Panc1 (cell line): ENCODE data around the gene PHF19. TPM values are rescaled to one million over a fixed set of nuclear protein-coding genes. Genes with fewer than 3 reads are reported as not detected.

Source experiments
- ATAC-seq: fragments of 200-7000 bp; cut with Tn5 transposase; 2 replicates; pipeline ENCODE4 v1.9.1; 2020; ENCODE audit warnings: mild to moderate bottlenecking, moderate library complexity
- BruUV-seq: library from RNA; stranded (reverse); fragments of 400-500 nt; replicated peaks from 2 replicates; lab custom pipeline; 2021; lab: Mats Ljungman, UMichigan
- CTCF ChIA-PET: fragments of 300-600 bp; sonication (Branson Sonifier 250); formaldehyde crosslinking; loops from one replicate; lab custom pipeline; 2022; ENCODE audit warnings: antibody characterized with exemption; lab: Charles Lee
- POLR2A ChIA-PET: fragments of 300-600 bp; sonication (Branson Sonifier 250); formaldehyde crosslinking; loops from one replicate; lab custom pipeline; 2022; ENCODE audit warnings: antibody characterized with exemption; lab: Charles Lee
- DNase-seq: peaks from one replicate; pipeline ENCODE4 v3.0.0-alpha.2; 2010; ENCODE audit warnings: low read depth, low spot score
- H3K27ac ChIP-seq: 2 replicates; pipeline ENCODE4 v1.5.1; 2011; ENCODE audit warnings: mild to moderate bottlenecking, low read length, inconsistent platforms
- H3K27me3 ChIP-seq: fragments of 200-500 bp; sonication (Bioruptor generic); 2 replicates; pipeline ENCODE4 v1.6.0; 2014; ENCODE audit warnings: low read length, inconsistent platforms; ENCODE audit not compliant: control insufficient read depth, insufficient read depth
- H3K36me3 ChIP-seq: fragments of 200-500 bp; sonication (Bioruptor generic); 2 replicates; pipeline ENCODE4 v1.5.1; 2014; ENCODE audit warnings: inconsistent platforms, mild to moderate bottlenecking, low read length, moderate library complexity; ENCODE audit not compliant: control insufficient read depth, insufficient read depth
- H3K4me1 ChIP-seq: 2 replicates; pipeline ENCODE4 v1.5.1; 2011; ENCODE audit warnings: inconsistent platforms, mild to moderate bottlenecking, low read length, moderate library complexity; ENCODE audit not compliant: control insufficient read depth, insufficient read depth
- H3K4me3 ChIP-seq, 2 experiments: 2 replicates each; pipeline ENCODE4 v1.5.1; 2011 to 2012; ENCODE audit warnings: low read depth in 2 of 2, low read length in 2 of 2, mild to moderate bottlenecking in 2 of 2, inconsistent platforms in 1 of 2, moderate library complexity in 1 of 2
- H3K9me3 ChIP-seq: fragments of 200-500 bp; sonication (Bioruptor generic); 2 replicates; pipeline ENCODE4 v1.5.1; 2014; ENCODE audit warnings: low read depth, mild to moderate bottlenecking, inconsistent platforms, low read length, moderate library complexity; ENCODE audit not compliant: control insufficient read depth, insufficient read depth
- CTCF ChIP-seq: fragments of 450-650 bp; IDR thresholded peaks from 2 replicates; pipeline ENCODE4 v1.5.1; 2017; ENCODE audit warnings: mild to moderate bottlenecking
- POLR2AphosphoS5 ChIP-seq: IDR thresholded peaks from 2 replicates; pipeline ENCODE4 v1.6.1; 2012; ENCODE audit warnings: mild to moderate bottlenecking, low read depth, low read length, moderate library complexity
- SIN3A ChIP-seq: IDR thresholded peaks from 2 replicates; pipeline ENCODE4 v1.6.1; 2012; ENCODE audit warnings: low read depth, mild to moderate bottlenecking, low read length, moderate library complexity, borderline replicate concordance; ENCODE audit not compliant: insufficient read depth
- TCF7L2 ChIP-seq: IDR thresholded peaks from 2 replicates; pipeline ENCODE4 v1.6.1; 2011; ENCODE audit warnings: mild to moderate bottlenecking, low read depth, low read length, inconsistent platforms
- in situ Hi-C: cut with HindIII; loops from 2 replicates; pipeline ENCODE4 v1.10.0; 2016; ENCODE audit warnings: low sequenced_read_pairs, low pct_unique_long_range_greater_than_20kb
- intact Hi-C: fragments of 100-400 bp; cut with micrococcal nuclease; formaldehyde crosslinking; loops from one replicate; pipeline ENCODE4 v1.10.0; 2022; ENCODE audit not compliant: unreplicated experiment
- total RNA-seq: library from RNA; stranded (reverse); gene quantifications from one replicate; pipeline ENCODE4 v1.2.1, GENCODE V29; 2021; ENCODE audit not compliant: unreplicated experiment
- TF ChIP-seq, protein P1 (sequence below), 2 experiments: IDR thresholded peaks; 2 replicates each; pipeline ENCODE4 v1.6.1; 2011 to 2012; ENCODE audit warnings: low read depth in 2 of 2, control low read depth in 1 of 2, low read length in 1 of 2, mild to moderate bottlenecking in 1 of 2, moderate library complexity in 1 of 2; ENCODE audit not compliant: insufficient read depth in 1 of 2

PHF19 gene
- total RNA-seq, 1 experiment from 2014 or later, result 91.1 TPM

GRCh38 chr9:120842685-120843485, 34.1 kb downstream of the PHF19 start, which contains the start of gene PSMD5:
Gene PSMD5 (minus strand): TSS chr9:120842922. CDS start chr9:120842909, 13 bp downstream.
- no TSS peak for BruUV-seq
- peaks cover 8% of the 10 kb centered on the region; the same call in 1 of the 2 replicates for H3K4me1 ChIP-seq
- DNase-seq (peak; percentile 84), ATAC-seq (peak; percentile 100)
- TF ChIP-seq, protein P1, sequence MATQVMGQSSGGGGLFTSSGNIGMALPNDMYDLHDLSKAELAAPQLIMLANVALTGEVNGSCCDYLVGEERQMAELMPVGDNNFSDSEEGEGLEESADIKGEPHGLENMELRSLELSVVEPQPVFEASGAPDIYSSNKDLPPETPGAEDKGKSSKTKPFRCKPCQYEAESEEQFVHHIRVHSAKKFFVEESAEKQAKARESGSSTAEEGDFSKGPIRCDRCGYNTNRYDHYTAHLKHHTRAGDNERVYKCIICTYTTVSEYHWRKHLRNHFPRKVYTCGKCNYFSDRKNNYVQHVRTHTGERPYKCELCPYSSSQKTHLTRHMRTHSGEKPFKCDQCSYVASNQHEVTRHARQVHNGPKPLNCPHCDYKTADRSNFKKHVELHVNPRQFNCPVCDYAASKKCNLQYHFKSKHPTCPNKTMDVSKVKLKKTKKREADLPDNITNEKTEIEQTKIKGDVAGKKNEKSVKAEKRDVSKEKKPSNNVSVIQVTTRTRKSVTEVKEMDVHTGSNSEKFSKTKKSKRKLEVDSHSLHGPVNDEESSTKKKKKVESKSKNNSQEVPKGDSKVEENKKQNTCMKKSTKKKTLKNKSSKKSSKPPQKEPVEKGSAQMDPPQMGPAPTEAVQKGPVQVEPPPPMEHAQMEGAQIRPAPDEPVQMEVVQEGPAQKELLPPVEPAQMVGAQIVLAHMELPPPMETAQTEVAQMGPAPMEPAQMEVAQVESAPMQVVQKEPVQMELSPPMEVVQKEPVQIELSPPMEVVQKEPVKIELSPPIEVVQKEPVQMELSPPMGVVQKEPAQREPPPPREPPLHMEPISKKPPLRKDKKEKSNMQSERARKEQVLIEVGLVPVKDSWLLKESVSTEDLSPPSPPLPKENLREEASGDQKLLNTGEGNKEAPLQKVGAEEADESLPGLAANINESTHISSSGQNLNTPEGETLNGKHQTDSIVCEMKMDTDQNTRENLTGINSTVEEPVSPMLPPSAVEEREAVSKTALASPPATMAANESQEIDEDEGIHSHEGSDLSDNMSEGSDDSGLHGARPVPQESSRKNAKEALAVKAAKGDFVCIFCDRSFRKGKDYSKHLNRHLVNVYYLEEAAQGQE (IDR thresholded peaks at IDR 0.05; ENCODE audit: insufficient read depth in 1 of 2, low read depth in 2 of 2, low read length in 1 of 2), result no peak
- TF ChIP-seq SIN3A, result peak; percentile 75; the same call in 1 of the 2 replicates
- TF ChIP-seq POLR2AphosphoS5, result peak; percentile 78; the same call in 1 of the 2 replicates
- TF ChIP-seq TCF7L2, result no peak
- peaks cover 3% of the 10 kb centered on the region; the same call in 1 of the 2 replicates for H3K36me3 ChIP-seq
- no peaks in the 10 kb centered on the region for H3K9me3 ChIP-seq
- POLR2A ChIA-PET, result interaction anchor here (0.6 kb wide), 1 partner anchor 229 kb away, joined by 3 read pairs; no protein-coding TSS in a partner anchor
- H3K27ac ChIP-seq, result peak within 1 kb of the TSS; percentile 94
- CTCF ChIA-PET, result no interaction called here
- intact Hi-C loops (no loop called here), in situ Hi-C loops (no loop called here)
- H3K4me3 ChIP-seq, result peak within 1 kb of the TSS; percentile 84 to 95
- H3K27me3 ChIP-seq, result no peaks in the 10 kb centered on the region

- peak overlapping the region; percentile 94 for H3K27ac ChIP-seq
- no peak for TF ChIP-seq POLR2AphosphoS5
- TF ChIP-seq, protein P1 (IDR thresholded peaks at IDR 0.05; ENCODE audit: insufficient read depth in 1 of 2, low read depth in 2 of 2, low read length in 1 of 2), result no peak
- no peak for TF ChIP-seq CTCF
- no peaks in the 10 kb centered on the region for H3K27me3 ChIP-seq
- H3K36me3 ChIP-seq, result peaks cover 3% of the 10 kb centered on the region; the same call in 1 of the 2 replicates
- peak overlapping the region; percentile 84 to 95 for H3K4me3 ChIP-seq
- DNase-seq, result no peak
- POLR2A ChIA-PET, result interaction anchor here (0.6 kb wide), 1 partner anchor 230 kb away, joined by 3 read pairs; no protein-coding TSS in a partner anchor
- peak; percentile 4; the same call in 1 of the 2 replicates for ATAC-seq
- in situ Hi-C loops (no loop called here), intact Hi-C loops (no loop called here)
- CTCF ChIA-PET, result no interaction called here
- BruUV-seq, result TSS peak; percentile 80
- H3K9me3 ChIP-seq, result no peaks in the 10 kb centered on the region
- peaks cover 8% of the 10 kb centered on the region; the same call in 1 of the 2 replicates for H3K4me1 ChIP-seq
Measured at GRCh38 chr9:120841930-120842684, 34.9 kb downstream of the PHF19 start.
